A549 (cell line): Measurements from ENCODE around the gene POLDIP3.

ENCODE experiments used
- EP300 ChIP-seq, 2 experiments: fragments of >200 bp; sonication (Bioruptor Twin); formaldehyde crosslinking; IDR thresholded peaks; 2 replicates in 1 of 2; 3 replicates in 1 of 2; pipeline ENCODE4 v1.6.1; 2016 to 2017
- HOXA7 ChIP-seq: fragments of 250-450 bp; sonication (Bioruptor Pico); IDR thresholded peaks from 2 replicates; pipeline ENCODE4 v1.5.0; 2020; ENCODE audit warnings: mild to moderate bottlenecking, moderate library complexity
- KDM1A ChIP-seq: fragments of 200-600 bp; sonication (generic); IDR thresholded peaks from 2 replicates; pipeline ENCODE4 v1.6.1; 2016; ENCODE audit warnings: low read depth, mild to moderate bottlenecking
- KDM5A ChIP-seq: fragments of 200-600 bp; sonication (generic); IDR thresholded peaks from 2 replicates; pipeline ENCODE4 v1.6.1; 2016; ENCODE audit warnings: antibody characterized with exemption, mild to moderate bottlenecking
- NFE2L2 ChIP-seq: fragments of 150-350 bp; conservative IDR thresholded peaks from 2 replicates; pipeline ENCODE4 v1.6.1; 2014; ENCODE audit warnings: low read length
- NR3C1 ChIP-seq: fragments of >200 bp; sonication (Bioruptor Twin); formaldehyde crosslinking; IDR thresholded peaks from 3 replicates; pipeline ENCODE4 v1.6.1; 2017
- SREBF2 ChIP-seq: fragments of 450-650 bp; IDR thresholded peaks from 2 replicates; pipeline ENCODE4 v1.6.1; 2014; ENCODE audit warnings: mild to moderate bottlenecking, moderate library complexity
- ZFP36 ChIP-seq: fragments of 450-650 bp; IDR thresholded peaks from 2 replicates; pipeline ENCODE4 v1.6.1; 2014; ENCODE audit warnings: borderline replicate concordance; ENCODE audit not compliant: partially characterized antibody
- TF ChIP-seq, protein P1 (sequence below): fragments of 250-450 bp; sonication (Bioruptor Pico); IDR thresholded peaks from 2 replicates; pipeline ENCODE4 v1.5.0; 2020; ENCODE audit warnings: low read depth, mild to moderate bottlenecking, moderate library complexity

DNA sequence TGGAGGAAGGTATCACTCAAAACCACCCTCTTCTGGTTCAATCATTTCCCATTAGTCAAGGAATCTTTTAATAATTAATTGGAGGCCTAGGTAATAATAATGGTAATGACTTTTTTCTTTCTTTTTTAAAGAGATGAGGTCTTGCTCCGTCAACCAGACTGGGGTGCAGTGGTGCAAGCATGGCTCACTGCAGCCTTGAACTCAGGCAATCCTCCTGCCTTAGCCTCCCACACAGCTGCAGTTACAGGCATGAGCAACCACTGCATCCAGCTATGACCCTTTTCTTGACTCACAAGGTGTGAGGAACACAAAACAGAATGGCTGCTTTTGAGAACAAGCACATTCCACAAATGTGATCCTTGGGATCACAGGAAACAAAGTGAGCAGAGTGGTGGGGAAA is 3.6 kb downstream of the POLDIP3 start:
- TF ChIP-seq EP300 (IDR thresholded peaks at IDR 0.05) = no peak
- TF ChIP-seq SREBF2 = no peak
- no peak for TF ChIP-seq KDM5A
- TF ChIP-seq NFE2L2 = no peak
- no peak for TF ChIP-seq HOXA7 (CRISPR knock-in tag)
- TF ChIP-seq, protein P1, sequence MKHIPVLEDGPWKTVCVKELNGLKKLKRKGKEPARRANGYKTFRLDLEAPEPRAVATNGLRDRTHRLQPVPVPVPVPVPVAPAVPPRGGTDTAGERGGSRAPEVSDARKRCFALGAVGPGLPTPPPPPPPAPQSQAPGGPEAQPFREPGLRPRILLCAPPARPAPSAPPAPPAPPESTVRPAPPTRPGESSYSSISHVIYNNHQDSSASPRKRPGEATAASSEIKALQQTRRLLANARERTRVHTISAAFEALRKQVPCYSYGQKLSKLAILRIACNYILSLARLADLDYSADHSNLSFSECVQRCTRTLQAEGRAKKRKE = no peak
- TF ChIP-seq ZFP36 = no peak
- TF ChIP-seq NR3C1 = no peak
- TF ChIP-seq KDM1A = no peak
